ENCODE results near the gene GAST. TPM values are rescaled to one million over a fixed set of nuclear protein-coding genes. Genes with fewer than 3 reads are reported as not detected.
A peak's percentile ranks its signal among the peaks of the same experiment; 100 is the strongest.

GAST gene
- total and polyA plus RNA-seq, 2 of the 4 experiments (the other 2 are of a cell fraction), result not detected

GRCh38 chr17:41688641-41689496, 23.3 kb upstream of the GAST start, which contains the start of gene EIF1 (continued):
- TF ChIP-seq BHLHE40 (IDR thresholded peaks at IDR 0.05; ENCODE audit: low read depth, low read length) (no peak; the same call in none of the 2 replicates), RFX5 (IDR thresholded peaks at IDR 0.05; ENCODE audit: low read depth, low read length) (peak; percentile 31; the same call in 1 of the 2 replicates), POLR2A (IDR thresholded peaks at IDR 0.05; ENCODE audit: low read depth, low read length) (peak; percentile 99), NFE2L2 (IDR thresholded peaks at IDR 0.05; ENCODE audit: low read depth, low read length) (peak; percentile 13; the same call in 1 of the 2 replicates)
